DND-41 (cell line): ENCODE data around the gene MIXL1.
"Not testable (repeated sequence)": the region's sequence is repeated elsewhere in the genome, so short reads cannot be mapped to it uniquely, and the experiment has no call there.

Experiments used
- ATAC-seq: fragments of 200-7000 bp; cut with Tn5 transposase; 3 replicates; pipeline ENCODE4 v1.9.1; 2021; ENCODE audit warnings: low read depth; ENCODE audit not compliant: insufficient read depth
- DNase-seq: peaks from one replicate; pipeline ENCODE4 v3.0.0-alpha.2; 2020
- H2AFZ ChIP-seq: 2 replicates; pipeline ENCODE4 v1.6.0; 2012; ENCODE audit warnings: low read depth, low read length
- H3K27ac ChIP-seq: 2 replicates; pipeline ENCODE4 v1.5.1; 2012; ENCODE audit warnings: low read length, inconsistent platforms
- H3K27me3 ChIP-seq: fragments of 200-600 bp; sonication (generic); 2 replicates; pipeline ENCODE4 v1.6.0; 2012; ENCODE audit warnings: low read length, mild to moderate bottlenecking, inconsistent platforms; ENCODE audit not compliant: insufficient read depth, poor library complexity
- H3K36me3 ChIP-seq: 2 replicates; pipeline ENCODE4 v1.5.1; 2012; ENCODE audit warnings: low read length, inconsistent platforms; ENCODE audit not compliant: insufficient read depth
- H3K4me1 ChIP-seq: 2 replicates; pipeline ENCODE4 v1.5.1; 2012; ENCODE audit warnings: mild to moderate bottlenecking, low read length; ENCODE audit not compliant: insufficient read depth
- H3K4me2 ChIP-seq: 2 replicates; pipeline ENCODE4 v1.6.0; 2012; ENCODE audit warnings: mild to moderate bottlenecking, moderate library complexity, low read length, inconsistent platforms; ENCODE audit not compliant: insufficient read depth
- H3K4me3 ChIP-seq, 2 experiments: fragments of 200-600 bp in 1 of 2; shearing (Covaris generic) in 1 of 2; 2 replicates each; pipeline ENCODE4 v1.5.1; 2012 to 2016; ENCODE audit warnings: inconsistent platforms in 2 of 2, low read length in 2 of 2, mild to moderate bottlenecking in 2 of 2, low read depth in 1 of 2, moderate library complexity in 1 of 2
- H3K79me2 ChIP-seq: 2 replicates; pipeline ENCODE4 v1.6.0; 2012; ENCODE audit warnings: low read length, inconsistent platforms; ENCODE audit not compliant: insufficient read depth
- H3K9ac ChIP-seq: 2 replicates; pipeline ENCODE4 v1.6.0; 2012; ENCODE audit warnings: low read depth, mild to moderate bottlenecking, inconsistent platforms, low read length, moderate library complexity
- H3K9me3 ChIP-seq: 2 replicates; pipeline ENCODE4 v1.5.1; 2012; ENCODE audit warnings: low read length, moderate library complexity, mild to moderate bottlenecking, inconsistent platforms; ENCODE audit not compliant: insufficient read depth, severe bottlenecking
- H4K20me1 ChIP-seq: 2 replicates; pipeline ENCODE4 v1.6.0; 2012; ENCODE audit warnings: low read length; ENCODE audit not compliant: insufficient read depth
- CTCF ChIP-seq: IDR thresholded peaks from 2 replicates; pipeline ENCODE4 v1.5.1; 2012; ENCODE audit warnings: borderline replicate concordance, low read length, moderate library complexity, mild to moderate bottlenecking; ENCODE audit not compliant: poor library complexity, severe bottlenecking; ENCODE audit errors: extremely low read depth
- EZH2 ChIP-seq: IDR thresholded peaks from 3 replicates; pipeline ENCODE4 v1.6.1; 2012; ENCODE audit warnings: borderline replicate concordance, low read depth, mild to moderate bottlenecking, moderate library complexity, low read length, inconsistent platforms; ENCODE audit not compliant: severe bottlenecking

MIXL1 gene

GRCh38 chr1:226202246-226202645 is 21.2 kb upstream of the MIXL1 start:
- H3K9ac ChIP-seq = no peak overlapping the region
- H3K4me1 ChIP-seq = no peaks in the 10 kb centered on the region
- no peak overlapping the region for H3K4me2 ChIP-seq
- peaks cover 3% of the 10 kb centered on the region for H3K27me3 ChIP-seq
- no peak overlapping the region for H2AFZ ChIP-seq
- no peak for DNase-seq
- TF ChIP-seq EZH2 (no peak), CTCF (no peak)
- H3K4me3 ChIP-seq = no peak overlapping the region
- H3K79me2 ChIP-seq = no peaks in the 10 kb centered on the region
- ATAC-seq = no peak
- no peaks in the 10 kb centered on the region for H4K20me1 ChIP-seq
- no peaks in the 10 kb centered on the region for H3K36me3 ChIP-seq
- H3K27ac ChIP-seq = no peak overlapping the region
- no peaks in the 10 kb centered on the region for H3K9me3 ChIP-seq

GRCh38 chr1:226202666-226203065 is 20.8 kb upstream of the MIXL1 start:
- H3K9me3 ChIP-seq, H3K4me1 ChIP-seq, H3K27me3 ChIP-seq, H2AFZ ChIP-seq, H3K27ac ChIP-seq, H3K36me3 ChIP-seq, ATAC-seq, H3K4me2 ChIP-seq, H3K79me2 ChIP-seq, H3K4me3 ChIP-seq, H3K9ac ChIP-seq, DNase-seq, H4K20me1 ChIP-seq: not testable (repeated sequence)

- TF ChIP-seq EZH2 = no peak
- TF ChIP-seq CTCF = no peak
- H4K20me1 ChIP-seq = no peaks in the 10 kb centered on the region
- H2AFZ ChIP-seq = no peak overlapping the region
- H3K4me1 ChIP-seq = no peaks in the 10 kb centered on the region
- H3K27me3 ChIP-seq = peaks cover 3% of the 10 kb centered on the region
- no peak for DNase-seq
- no peak for ATAC-seq
- H3K27ac ChIP-seq = no peak overlapping the region
- H3K9me3 ChIP-seq = no peaks in the 10 kb centered on the region
- no peak overlapping the region for H3K9ac ChIP-seq
- H3K4me2 ChIP-seq = no peak overlapping the region
- H3K4me3 ChIP-seq = no peak overlapping the region
- no peaks in the 10 kb centered on the region for H3K79me2 ChIP-seq
- no peaks in the 10 kb centered on the region for H3K36me3 ChIP-seq
These were observed 20.2 kb upstream of the MIXL1 start for GRCh38 chr1:226203240-226203639.

GRCh38 chr1:226203655-226204054 is 19.8 kb upstream of the MIXL1 start:
- DNase-seq (no peak), ATAC-seq (no peak)
- Histone ChIP-seq H2AFZ (no peak overlapping the region), H3K9ac (no peak overlapping the region), H3K27me3 (peaks cover 5% of the 10 kb centered on the region), H3K4me3 (no peak overlapping the region), H3K27ac (no peak overlapping the region), H3K4me2 (no peak overlapping the region), H3K79me2 (no peaks in the 10 kb centered on the region), H3K9me3 (no peaks in the 10 kb centered on the region), H4K20me1 (no peaks in the 10 kb centered on the region), H3K36me3 (no peaks in the 10 kb centered on the region), H3K4me1 (no peaks in the 10 kb centered on the region)
- TF ChIP-seq EZH2 (no peak), CTCF (no peak)
